HG03139 (cell line): ENCODE results near the gene CATSPERD.
"Not testable (repeated sequence)": the region's sequence is repeated elsewhere in the genome, so short reads cannot be mapped to it uniquely, and the experiment has no call there.

Experiments
- ATAC-seq: cut with Tn5 transposase; IDR thresholded peaks from one replicate; pipeline ENCODE4 v1.9.1; 2021; ENCODE audit not compliant: unreplicated experiment

CATSPERD gene

DNA sequence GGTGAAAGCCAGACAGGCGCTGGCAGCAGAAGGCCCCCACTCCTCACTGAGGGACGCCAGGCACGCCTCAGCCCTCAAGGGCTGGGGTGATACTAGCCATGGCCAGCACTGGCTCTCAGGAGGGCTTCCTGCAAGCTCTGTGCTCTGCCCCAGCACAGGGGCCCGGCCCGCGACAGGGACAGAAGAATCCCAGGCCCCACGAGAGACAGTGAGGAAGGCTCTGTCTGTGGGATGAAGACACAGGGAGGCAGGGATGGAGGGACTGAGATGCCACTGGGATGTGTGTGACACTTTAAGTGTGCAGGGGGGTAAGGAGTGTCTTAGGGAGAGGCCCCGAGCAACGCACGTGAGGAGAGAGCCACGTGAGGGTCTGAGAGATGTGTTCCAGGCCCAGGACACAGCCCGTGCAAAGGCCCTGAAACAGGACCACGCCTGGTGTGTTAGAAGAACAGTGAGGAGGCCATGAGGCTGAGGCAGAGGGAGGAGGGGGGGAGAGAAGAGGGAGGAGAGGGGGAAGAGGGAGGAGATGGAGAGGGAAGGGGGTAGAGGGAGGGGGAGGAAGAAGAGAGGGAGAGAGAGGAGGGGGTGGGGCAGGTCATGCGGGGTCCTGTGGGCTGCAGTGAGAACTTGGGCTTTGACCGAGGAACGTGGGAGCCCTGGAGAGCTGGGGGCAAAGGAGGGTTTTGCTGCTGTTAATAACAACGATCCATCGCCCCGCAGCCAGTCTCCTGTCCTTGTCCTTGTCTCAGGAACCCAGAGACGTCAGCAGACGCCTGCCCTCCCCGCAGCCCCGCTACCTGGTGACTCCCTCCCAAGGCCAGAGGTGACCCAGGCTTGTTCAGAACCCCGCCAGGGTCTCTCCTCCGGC, 23.2 kb upstream of the CATSPERD start:
- ATAC-seq: no peak

GRCh38 chr19:5697890-5698634, 22.4 kb upstream of the CATSPERD start:
- no peak for ATAC-seq

- ATAC-seq: no peak
Measured at GRCh38 chr19:5698635-5699422, 21.6 kb upstream of the CATSPERD start.

DNA sequence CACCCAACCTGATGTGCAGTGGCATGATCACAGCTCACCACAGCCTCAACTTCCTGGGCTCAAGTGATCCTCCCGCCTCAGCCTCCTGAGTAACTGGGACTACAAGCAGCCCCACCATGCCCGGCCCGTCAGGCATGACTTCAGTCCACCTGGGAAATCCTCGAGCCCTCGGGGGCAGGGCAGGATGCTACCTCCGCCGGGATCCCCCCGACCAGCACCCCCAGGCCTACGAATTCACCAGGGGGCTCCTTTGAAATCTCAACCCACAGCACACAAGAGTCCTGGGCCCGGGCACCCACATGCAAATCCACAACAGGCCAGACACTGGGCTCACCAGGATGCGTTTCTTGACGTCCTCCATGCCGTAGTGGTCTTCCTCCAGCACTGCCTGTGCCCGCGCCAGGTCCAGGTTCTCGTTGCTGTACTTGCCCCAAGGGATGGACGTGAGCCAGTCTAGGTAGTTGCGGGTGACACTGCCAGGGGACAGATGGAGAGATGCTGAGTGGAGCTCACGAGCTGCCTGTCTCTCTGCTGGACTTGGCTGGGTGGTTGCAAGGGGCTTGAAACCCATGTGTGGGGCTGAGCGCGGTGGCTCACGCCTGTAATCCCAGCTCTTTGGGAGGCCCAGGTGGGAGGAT, 19.9 kb upstream of the CATSPERD start:
- ATAC-seq: no peak

GRCh38 chr19:5702053-5702410, 18.4 kb upstream of the CATSPERD start:
- not testable (repeated sequence) for ATAC-seq

- ATAC-seq: no peak
Measured at GRCh38 chr19:5703819-5704818, 16.3 kb upstream of the CATSPERD start.

DNA sequence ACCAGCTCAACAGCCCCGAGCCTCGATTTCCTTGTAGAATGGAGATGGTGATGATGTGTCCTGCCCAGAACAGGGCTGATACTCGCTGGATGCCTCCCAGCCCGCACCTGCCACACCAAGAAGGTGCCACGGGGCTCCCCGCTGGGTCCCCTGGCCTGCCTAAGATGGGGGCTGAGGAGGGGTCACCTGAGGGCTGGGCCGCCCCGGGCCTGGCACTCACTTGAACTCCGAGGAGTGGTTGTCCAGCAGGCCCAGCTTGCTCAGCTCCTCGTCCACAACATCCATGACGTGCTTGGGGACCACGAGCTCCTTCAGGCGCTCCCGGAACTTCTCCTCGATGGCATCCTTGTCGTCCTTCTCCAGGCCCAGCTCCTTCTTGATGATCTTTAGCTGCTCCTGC, 14.9 kb upstream of the CATSPERD start:
- ATAC-seq: no peak

DNA sequence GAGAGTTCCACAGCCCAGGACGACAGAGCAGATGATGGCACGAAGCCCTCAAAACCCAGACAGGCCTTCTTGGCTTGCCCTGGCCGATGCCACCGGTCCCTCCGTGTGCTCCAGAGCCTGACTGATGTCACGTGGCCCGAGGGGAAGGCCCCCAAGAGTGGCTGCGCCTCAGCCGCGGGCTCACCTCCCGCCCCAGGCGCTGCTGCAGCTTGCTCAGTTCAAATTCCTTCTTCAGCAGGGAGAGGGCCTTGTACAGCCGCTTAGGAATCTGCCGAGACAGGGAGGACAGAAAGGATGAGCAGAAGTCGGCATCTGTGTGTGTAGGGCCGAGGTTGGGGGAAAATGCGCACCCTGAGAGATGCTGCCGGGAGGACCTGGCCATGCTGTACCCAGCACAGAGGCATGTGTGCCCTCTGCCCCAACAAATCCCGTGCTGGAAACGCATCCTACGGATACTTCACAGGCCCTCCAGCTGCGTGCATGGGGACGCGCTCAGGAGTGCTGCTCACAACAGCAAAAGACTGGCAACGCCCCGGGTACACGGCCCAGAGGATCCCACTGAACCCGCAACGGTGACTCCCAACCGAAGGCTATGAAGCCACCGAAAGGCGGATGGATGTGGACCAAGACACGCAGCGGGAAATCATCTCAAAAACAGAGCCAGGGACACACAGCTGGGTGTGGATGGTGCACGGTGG, 13.4 kb upstream of the CATSPERD start:
- ATAC-seq: no peak

DNA sequence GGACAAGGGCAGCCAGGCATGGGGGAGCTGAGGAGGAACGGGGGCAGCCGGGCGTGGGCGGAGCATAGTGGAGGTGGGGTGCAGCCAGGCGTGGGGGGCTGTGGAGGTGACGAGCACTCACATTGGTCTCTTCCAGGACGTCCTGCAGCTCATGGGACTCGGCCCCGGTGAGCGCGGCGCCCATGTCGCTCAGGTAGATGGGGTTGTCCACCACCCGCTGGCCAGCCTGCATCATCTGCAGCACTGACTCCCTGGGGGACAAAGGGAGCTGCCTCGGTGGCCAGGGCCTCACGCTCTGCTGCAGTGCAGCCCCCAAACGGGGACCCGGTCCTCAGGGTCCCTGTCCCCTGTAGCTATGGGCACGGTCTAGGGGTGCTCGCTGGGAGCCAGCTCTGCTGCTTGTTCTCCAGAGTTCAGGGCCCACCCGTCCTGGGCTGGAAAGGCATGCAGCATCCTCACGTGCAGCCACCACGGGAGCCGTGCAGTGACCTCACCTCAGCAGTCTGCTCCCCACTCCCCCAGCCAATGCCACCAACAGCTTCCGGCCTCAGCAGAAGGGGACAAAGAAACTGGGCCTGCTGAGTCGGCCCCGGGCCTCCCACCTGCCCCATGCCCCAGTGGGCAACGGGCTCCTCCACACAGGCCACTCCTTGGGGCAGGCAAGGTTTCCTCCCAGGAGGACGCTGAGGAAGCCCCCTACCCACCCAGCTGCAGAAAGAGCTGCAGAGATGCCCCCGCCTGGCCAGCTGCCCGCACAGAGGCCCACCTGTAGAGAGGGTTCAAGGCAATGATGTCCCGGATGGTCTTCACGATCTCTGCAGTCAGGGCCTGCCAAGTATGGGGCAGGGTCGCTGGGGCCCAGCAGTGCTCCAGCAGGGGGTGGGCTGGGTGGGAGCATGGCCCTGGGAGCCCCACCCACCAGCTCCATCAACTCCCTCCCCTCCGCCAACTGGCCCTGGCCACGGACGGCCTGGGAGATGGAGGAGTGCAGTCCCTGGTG, 12.6 kb upstream of the CATSPERD start:
- no peak for ATAC-seq

DNA sequence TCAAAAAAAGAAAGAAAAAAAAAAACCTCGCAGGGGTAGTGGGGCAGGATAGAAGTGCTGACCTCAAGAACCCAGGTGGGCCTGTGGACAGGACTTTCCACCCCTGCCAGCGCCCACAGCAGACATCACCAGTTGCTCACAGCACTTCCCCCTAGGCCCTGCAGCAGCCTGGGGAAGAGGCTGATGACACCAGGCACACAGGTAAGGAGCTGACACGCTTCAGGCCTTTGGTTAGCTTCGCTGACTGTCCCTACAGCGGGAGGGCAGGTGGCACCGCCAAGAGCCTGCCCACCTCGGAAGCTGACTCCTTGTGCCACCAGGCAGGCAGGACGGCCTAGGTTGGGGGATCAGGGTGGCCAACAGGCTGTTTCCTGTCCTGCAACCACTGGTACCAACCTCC, 9.4 kb upstream of the CATSPERD start:
- no peak for ATAC-seq

DNA sequence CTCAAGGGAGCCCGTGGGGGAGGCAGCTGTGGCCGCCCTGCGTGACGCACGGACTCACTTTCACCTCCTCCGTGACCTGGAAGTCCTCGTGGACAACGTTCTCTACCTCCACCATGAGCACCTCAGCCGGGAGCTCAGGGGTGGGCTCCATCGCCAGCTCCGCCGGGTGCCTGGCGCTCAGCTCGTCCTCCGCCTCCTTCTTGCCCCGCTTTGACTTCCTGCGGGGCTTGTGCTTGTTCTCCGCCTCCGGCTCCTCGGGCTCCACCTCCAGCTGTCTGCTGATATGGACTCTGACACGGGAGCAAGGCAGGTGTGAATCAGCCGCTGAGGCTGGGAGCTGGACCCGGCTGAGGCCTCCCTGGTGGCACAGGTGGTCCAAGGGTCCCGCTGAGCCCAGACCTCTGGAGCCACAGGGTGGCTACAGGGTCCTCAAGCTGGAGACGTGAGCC, 8.7 kb upstream of the CATSPERD start:
- no peak for ATAC-seq

DNA sequence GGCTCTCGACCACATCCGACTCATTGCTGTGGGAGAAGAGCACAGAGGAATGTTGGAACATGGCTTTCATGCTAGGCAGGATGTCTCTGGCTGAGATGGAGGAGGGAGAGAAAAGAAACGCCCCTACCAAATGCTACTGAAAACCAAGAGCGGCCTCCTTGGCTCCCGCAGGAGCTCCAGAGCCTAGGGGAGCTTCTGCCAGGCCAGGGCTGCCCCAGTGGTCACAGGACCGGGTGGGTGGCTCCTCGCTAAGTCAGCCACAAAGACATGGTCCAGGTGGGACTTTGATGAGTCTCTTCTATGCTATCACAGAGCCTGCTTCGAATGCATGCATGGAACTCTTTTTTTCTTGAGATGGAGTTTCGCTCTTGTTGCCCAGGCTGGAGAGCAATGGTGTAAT, 7.2 kb upstream of the CATSPERD start:
- no peak for ATAC-seq

GRCh38 chr19:5714816-5715215, 5.6 kb upstream of the CATSPERD start:
- ATAC-seq: no peak

- no peak for ATAC-seq
Measured at GRCh38 chr19:5717215-5717935, 3.1 kb upstream of the CATSPERD start.

DNA sequence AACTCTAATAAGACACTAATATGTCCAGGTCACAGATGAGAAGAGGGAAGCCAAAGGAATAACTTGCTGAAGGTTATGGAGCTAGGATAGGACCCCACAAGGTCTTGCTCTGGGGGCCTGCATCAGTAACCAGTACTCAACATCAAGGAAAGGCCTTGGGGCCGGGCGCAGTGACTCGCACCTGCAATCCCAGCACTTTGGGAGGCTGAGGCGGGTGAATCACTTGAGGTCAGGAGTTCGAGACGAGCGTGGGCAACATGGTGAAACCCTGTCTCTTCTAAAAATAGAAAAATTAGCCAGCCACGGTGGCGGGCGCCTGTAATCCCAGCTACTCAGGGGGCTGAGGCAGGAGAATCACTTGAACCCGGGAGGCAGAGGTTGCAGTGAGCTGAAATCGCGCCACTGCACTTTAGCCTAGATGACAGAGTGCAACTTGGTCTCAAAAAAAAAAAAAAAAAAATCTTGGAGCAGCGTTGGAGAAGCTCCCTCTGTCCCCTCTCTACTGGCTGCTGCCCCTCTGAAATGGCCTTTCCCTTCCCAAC, 2.3 kb upstream of the CATSPERD start:
- ATAC-seq: no peak

GRCh38 chr19:5718579-5719273, 1.7 kb upstream of the CATSPERD start:
- no peak for ATAC-seq
